SK-N-MC (cell line): ENCODE data around the gene LRMDA.

Experiments
- EZH2 ChIP-seq: fragments of 200-600 bp; sonication (generic); IDR thresholded peaks from one replicate; pipeline ENCODE4 v1.6.1; 2017; ENCODE audit warnings: antibody characterized with exemption
- FOXP2 ChIP-seq: optimal IDR thresholded peaks from 2 replicates; pipeline ENCODE3; 2011; ENCODE audit warnings: mild to moderate bottlenecking, moderate library complexity; ENCODE audit not compliant: insufficient read depth; ENCODE audit errors: extremely low read length, control extremely low read depth
- POLR2AphosphoS5 ChIP-seq: IDR thresholded peaks from 2 replicates; pipeline ENCODE4 v1.6.1; 2012; ENCODE audit warnings: mild to moderate bottlenecking, low read depth, low read length, borderline replicate concordance

DNA sequence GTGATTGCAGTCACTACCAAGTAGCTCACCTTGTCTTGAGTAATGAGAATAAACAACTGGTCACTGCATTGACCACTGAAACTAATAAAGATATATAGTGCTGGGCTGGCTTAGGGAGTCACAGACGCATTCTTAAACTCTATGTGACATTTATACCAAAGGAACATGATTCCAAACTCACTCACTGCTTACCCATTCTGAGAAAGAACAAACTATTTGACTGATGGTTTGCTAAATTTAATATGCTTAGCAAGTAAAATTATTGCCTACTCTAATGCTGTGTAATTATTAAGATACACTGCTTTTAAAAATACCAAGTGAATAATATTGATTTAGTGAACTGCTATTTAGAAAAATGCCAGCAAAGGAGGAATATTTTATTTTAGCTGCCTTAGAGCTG lies 191.1 kb downstream of the LRMDA start:
- TF ChIP-seq EZH2 = no peak
- TF ChIP-seq POLR2AphosphoS5 = no peak
- no peak for TF ChIP-seq FOXP2
